ENCODE data around the gene NT5C1B.

Gene NT5C1B

DNA sequence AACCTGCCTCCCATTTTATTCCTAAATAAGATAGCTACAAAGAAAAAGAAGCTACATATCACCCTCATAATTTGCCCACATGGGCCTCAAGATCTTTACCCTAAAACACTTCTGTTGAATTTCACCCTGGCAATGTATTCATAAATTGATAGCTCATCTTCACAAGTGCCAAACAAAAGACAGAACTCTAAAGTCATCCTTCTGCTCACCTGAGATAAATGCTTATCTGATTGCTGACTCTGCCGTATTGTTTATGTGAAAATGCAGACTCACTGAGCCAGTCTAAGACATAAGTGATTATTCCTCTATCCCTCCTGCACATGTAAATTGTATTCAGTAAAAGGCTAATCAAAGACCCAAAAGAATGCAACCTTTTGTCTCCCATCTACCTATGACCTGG is 30.9 kb downstream of the NT5C1B start:
- no peaks in the 10 kb centered on the region for H3K36me3 ChIP-seq (ENCODE audit: control insufficient read depth, insufficient read depth, low read length)
- H3K4me3 ChIP-seq (ENCODE audit: insufficient read depth, low read depth, low read length, poor library complexity, severe bottlenecking) = no peak overlapping the region
- no peaks in the 10 kb centered on the region for H3K27me3 ChIP-seq (replicated peaks; ENCODE audit: control insufficient read depth, insufficient read depth, low read length, poor library complexity, severe bottlenecking)
- no peaks in the 10 kb centered on the region for H3K4me1 ChIP-seq (ENCODE audit: control insufficient read depth, insufficient read depth, low read length, poor library complexity, severe bottlenecking)
- no peaks in the 10 kb centered on the region for H3K9me3 ChIP-seq (ENCODE audit: control insufficient read depth, low read length)
- H3K27ac ChIP-seq (ENCODE audit: insufficient read depth, low read length, poor library complexity, severe bottlenecking) = no peak overlapping the region
- DNase-seq = no peak

DNA sequence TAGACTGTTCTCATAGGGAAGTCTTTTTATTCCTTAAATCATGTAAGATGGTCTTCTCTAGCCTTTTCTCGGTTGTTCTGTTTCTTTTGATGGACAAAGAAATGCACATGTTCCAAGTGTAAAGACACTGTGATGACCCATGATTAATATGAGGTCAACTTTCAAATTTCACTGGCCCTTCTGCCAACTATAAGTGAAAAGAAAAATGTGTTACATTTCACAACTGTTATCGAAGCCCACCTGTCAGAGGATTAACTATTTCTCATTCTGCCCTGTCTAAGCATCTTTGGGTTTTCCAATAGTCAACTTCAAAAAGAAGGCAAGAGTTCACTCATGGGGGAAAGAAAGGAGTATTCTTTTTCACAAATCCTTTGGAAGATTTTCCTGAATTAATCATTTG is 32.2 kb downstream of the NT5C1B start:
- H3K4me1 ChIP-seq (ENCODE audit: control insufficient read depth, insufficient read depth, low read length, poor library complexity, severe bottlenecking) = no peaks in the 10 kb centered on the region
- no peaks in the 10 kb centered on the region for H3K9me3 ChIP-seq (ENCODE audit: control insufficient read depth, low read length)
- H3K4me3 ChIP-seq (ENCODE audit: insufficient read depth, low read depth, low read length, poor library complexity, severe bottlenecking) = no peak overlapping the region
- H3K27me3 ChIP-seq (replicated peaks; ENCODE audit: control insufficient read depth, insufficient read depth, low read length, poor library complexity, severe bottlenecking) = no peaks in the 10 kb centered on the region
- no peak for DNase-seq
- no peaks in the 10 kb centered on the region for H3K36me3 ChIP-seq (ENCODE audit: control insufficient read depth, insufficient read depth, low read length)
- no peak overlapping the region for H3K27ac ChIP-seq (ENCODE audit: insufficient read depth, low read length, poor library complexity, severe bottlenecking)

DNA sequence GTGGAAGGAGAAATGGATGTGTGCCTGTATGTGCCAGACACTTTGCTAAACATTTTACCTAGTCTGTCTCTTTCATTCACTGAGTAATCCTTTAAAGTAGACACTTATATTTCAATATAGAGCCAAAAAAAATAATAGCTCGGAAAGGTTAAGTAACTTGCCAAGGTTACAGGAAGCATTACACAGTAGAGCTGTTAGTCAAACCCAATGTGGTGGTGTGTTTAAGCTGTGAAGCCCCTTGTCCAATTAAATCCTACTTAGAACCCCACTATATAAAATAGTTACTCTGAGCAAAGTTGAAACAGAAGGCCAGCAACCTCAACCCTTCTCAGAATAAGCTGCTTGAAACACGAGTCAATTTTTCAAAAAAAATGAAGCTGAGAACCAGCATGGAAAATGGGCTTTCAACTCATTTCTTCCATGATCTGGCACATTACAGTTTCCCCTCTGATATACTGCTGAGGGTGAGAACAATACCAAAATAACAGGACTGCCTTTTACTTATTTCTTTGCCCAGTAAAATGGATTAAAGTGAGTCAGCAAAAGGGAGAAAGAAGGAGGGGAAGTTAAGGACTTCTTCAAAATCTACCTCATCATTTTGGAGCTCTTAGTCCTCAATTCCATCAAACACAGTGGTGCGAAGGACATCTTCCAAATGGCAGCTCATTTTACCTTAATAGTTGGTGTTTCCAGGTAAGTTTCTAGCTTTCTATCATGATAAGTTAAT is 36.9 kb downstream of the NT5C1B start:
- no peaks in the 10 kb centered on the region for H3K9me3 ChIP-seq (ENCODE audit: control insufficient read depth, low read length)
- no peaks in the 10 kb centered on the region for H3K27me3 ChIP-seq (replicated peaks; ENCODE audit: control insufficient read depth, insufficient read depth, low read length, poor library complexity, severe bottlenecking)
- DNase-seq = no peak
- no peaks in the 10 kb centered on the region for H3K4me1 ChIP-seq (ENCODE audit: control insufficient read depth, insufficient read depth, low read length, poor library complexity, severe bottlenecking)
- no peak overlapping the region for H3K27ac ChIP-seq (ENCODE audit: insufficient read depth, low read length, poor library complexity, severe bottlenecking)
- H3K36me3 ChIP-seq (ENCODE audit: control insufficient read depth, insufficient read depth, low read length) = no peaks in the 10 kb centered on the region
- H3K4me3 ChIP-seq (ENCODE audit: insufficient read depth, low read depth, low read length, poor library complexity, severe bottlenecking) = no peak overlapping the region

DNA sequence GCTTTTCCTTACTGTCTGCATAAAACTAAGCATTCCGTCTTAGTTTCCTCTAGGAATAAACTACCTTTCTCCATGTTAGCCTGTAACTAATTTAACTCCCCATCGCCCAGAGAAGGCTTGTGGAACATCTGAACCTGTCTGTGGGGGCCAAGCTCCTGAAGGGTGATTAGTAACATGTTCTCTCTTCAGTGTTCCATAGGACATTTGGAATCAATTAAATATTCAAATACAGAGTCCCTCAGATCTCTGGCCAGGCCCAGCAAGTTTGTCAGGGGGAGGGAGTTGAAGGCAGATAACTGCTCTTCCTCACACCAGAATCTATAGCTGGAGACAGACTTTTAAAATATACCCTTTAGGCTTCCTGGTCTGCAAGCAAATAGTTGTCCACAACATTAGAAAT is 37.7 kb downstream of the NT5C1B start:
- H3K4me3 ChIP-seq (ENCODE audit: insufficient read depth, low read depth, low read length, poor library complexity, severe bottlenecking) = no peak overlapping the region
- no peak for DNase-seq
- no peaks in the 10 kb centered on the region for H3K36me3 ChIP-seq (ENCODE audit: control insufficient read depth, insufficient read depth, low read length)
- no peak overlapping the region for H3K27ac ChIP-seq (ENCODE audit: insufficient read depth, low read length, poor library complexity, severe bottlenecking)
- no peaks in the 10 kb centered on the region for H3K9me3 ChIP-seq (ENCODE audit: control insufficient read depth, low read length)
- no peaks in the 10 kb centered on the region for H3K4me1 ChIP-seq (ENCODE audit: control insufficient read depth, insufficient read depth, low read length, poor library complexity, severe bottlenecking)
- no peaks in the 10 kb centered on the region for H3K27me3 ChIP-seq (replicated peaks; ENCODE audit: control insufficient read depth, insufficient read depth, low read length, poor library complexity, severe bottlenecking)

- Histone ChIP-seq H3K27ac (ENCODE audit: insufficient read depth, low read length, poor library complexity, severe bottlenecking) (no peak overlapping the region), H3K27me3 (replicated peaks; ENCODE audit: control insufficient read depth, insufficient read depth, low read length, poor library complexity, severe bottlenecking) (no peaks in the 10 kb centered on the region), H3K4me3 (ENCODE audit: insufficient read depth, low read depth, low read length, poor library complexity, severe bottlenecking) (no peak overlapping the region), H3K4me1 (ENCODE audit: control insufficient read depth, insufficient read depth, low read length, poor library complexity, severe bottlenecking) (no peaks in the 10 kb centered on the region), H3K9me3 (ENCODE audit: control insufficient read depth, low read length) (no peaks in the 10 kb centered on the region), H3K36me3 (ENCODE audit: control insufficient read depth, insufficient read depth, low read length) (no peaks in the 10 kb centered on the region)
- no peak for DNase-seq
These were observed 38.2 kb downstream of the NT5C1B start for GRCh38 chr2:18551169-18551568.

DNA sequence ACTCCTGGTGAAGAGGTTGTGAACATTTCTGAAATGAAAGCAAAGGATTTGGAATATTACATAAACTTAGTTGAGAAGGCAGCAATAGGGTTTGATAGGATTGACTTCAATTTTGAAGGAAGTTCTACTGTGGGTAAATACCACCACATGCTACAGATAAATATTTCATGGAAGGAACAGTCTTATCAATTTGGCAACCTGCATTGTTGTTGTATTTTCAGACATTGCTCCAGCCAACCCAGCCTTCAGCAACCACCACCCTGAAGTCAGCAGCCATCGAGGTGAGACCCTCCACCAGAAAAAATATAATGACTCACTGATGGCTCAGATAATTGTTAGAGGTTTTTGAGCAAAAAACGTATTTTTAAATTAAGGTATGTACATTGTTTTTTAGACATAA is 38.9 kb downstream of the NT5C1B start:
- no peak for DNase-seq
- no peaks in the 10 kb centered on the region for H3K27me3 ChIP-seq (replicated peaks; ENCODE audit: control insufficient read depth, insufficient read depth, low read length, poor library complexity, severe bottlenecking)
- H3K27ac ChIP-seq (ENCODE audit: insufficient read depth, low read length, poor library complexity, severe bottlenecking) = no peak overlapping the region
- H3K9me3 ChIP-seq (ENCODE audit: control insufficient read depth, low read length) = no peaks in the 10 kb centered on the region
- H3K36me3 ChIP-seq (ENCODE audit: control insufficient read depth, insufficient read depth, low read length) = no peaks in the 10 kb centered on the region
- H3K4me3 ChIP-seq (ENCODE audit: insufficient read depth, low read depth, low read length, poor library complexity, severe bottlenecking) = no peak overlapping the region
- no peaks in the 10 kb centered on the region for H3K4me1 ChIP-seq (ENCODE audit: control insufficient read depth, insufficient read depth, low read length, poor library complexity, severe bottlenecking)

DNA sequence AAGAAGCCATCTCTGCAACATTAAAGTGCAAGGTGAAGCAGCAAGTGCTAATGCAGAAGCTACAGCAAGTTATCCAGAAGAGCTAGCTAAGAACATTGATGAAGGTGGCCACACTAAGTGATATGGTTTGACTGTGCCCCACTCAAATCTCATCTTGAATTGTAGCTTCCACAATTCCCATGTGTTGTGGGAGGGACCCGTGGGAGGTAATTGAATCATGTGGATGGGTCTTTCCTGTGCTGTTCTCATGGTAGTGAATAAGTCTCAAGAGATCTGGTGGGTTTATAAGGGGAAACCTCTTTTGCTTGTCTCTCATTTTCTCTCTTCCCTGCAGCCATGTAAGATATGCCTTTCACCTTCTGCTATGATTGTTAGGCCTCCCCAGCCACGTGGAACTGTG is 40.3 kb downstream of the NT5C1B start:
- H3K36me3 ChIP-seq (ENCODE audit: control insufficient read depth, insufficient read depth, low read length) = no peaks in the 10 kb centered on the region
- H3K9me3 ChIP-seq (ENCODE audit: control insufficient read depth, low read length) = no peaks in the 10 kb centered on the region
- H3K4me1 ChIP-seq (ENCODE audit: control insufficient read depth, insufficient read depth, low read length, poor library complexity, severe bottlenecking) = no peaks in the 10 kb centered on the region
- H3K27ac ChIP-seq (ENCODE audit: insufficient read depth, low read length, poor library complexity, severe bottlenecking) = no peak overlapping the region
- no peak for DNase-seq
- no peak overlapping the region for H3K4me3 ChIP-seq (ENCODE audit: insufficient read depth, low read depth, low read length, poor library complexity, severe bottlenecking)
- H3K27me3 ChIP-seq (replicated peaks; ENCODE audit: control insufficient read depth, insufficient read depth, low read length, poor library complexity, severe bottlenecking) = no peaks in the 10 kb centered on the region

- Histone ChIP-seq H3K27ac (ENCODE audit: insufficient read depth, low read length, poor library complexity, severe bottlenecking) (no peak overlapping the region), H3K9me3 (ENCODE audit: control insufficient read depth, low read length) (no peaks in the 10 kb centered on the region), H3K27me3 (replicated peaks; ENCODE audit: control insufficient read depth, insufficient read depth, low read length, poor library complexity, severe bottlenecking) (no peaks in the 10 kb centered on the region), H3K4me3 (ENCODE audit: insufficient read depth, low read depth, low read length, poor library complexity, severe bottlenecking) (no peak overlapping the region), H3K4me1 (ENCODE audit: control insufficient read depth, insufficient read depth, low read length, poor library complexity, severe bottlenecking) (no peaks in the 10 kb centered on the region), H3K36me3 (ENCODE audit: control insufficient read depth, insufficient read depth, low read length) (no peaks in the 10 kb centered on the region)
- DNase-seq = no peak
These were observed 40.7 kb downstream of the NT5C1B start for GRCh38 chr2:18548621-18549020.

- Histone ChIP-seq H3K9me3 (ENCODE audit: control insufficient read depth, low read length) (no peaks in the 10 kb centered on the region), H3K4me1 (ENCODE audit: control insufficient read depth, insufficient read depth, low read length, poor library complexity, severe bottlenecking) (no peaks in the 10 kb centered on the region), H3K4me3 (ENCODE audit: insufficient read depth, low read depth, low read length, poor library complexity, severe bottlenecking) (no peak overlapping the region), H3K27ac (ENCODE audit: insufficient read depth, low read length, poor library complexity, severe bottlenecking) (no peak overlapping the region), H3K27me3 (replicated peaks; ENCODE audit: control insufficient read depth, insufficient read depth, low read length, poor library complexity, severe bottlenecking) (no peaks in the 10 kb centered on the region), H3K36me3 (ENCODE audit: control insufficient read depth, insufficient read depth, low read length) (no peaks in the 10 kb centered on the region)
- no peak for DNase-seq
These were observed 42.8 kb downstream of the NT5C1B start for GRCh38 chr2:18546567-18546966.

GRCh38 chr2:18545384-18545783 is 44.0 kb downstream of the NT5C1B start:
- Histone ChIP-seq H3K4me1 (ENCODE audit: control insufficient read depth, insufficient read depth, low read length, poor library complexity, severe bottlenecking) (no peaks in the 10 kb centered on the region), H3K27ac (ENCODE audit: insufficient read depth, low read length, poor library complexity, severe bottlenecking) (no peak overlapping the region), H3K27me3 (replicated peaks; ENCODE audit: control insufficient read depth, insufficient read depth, low read length, poor library complexity, severe bottlenecking) (no peaks in the 10 kb centered on the region)

More at GRCh38 chr2:18545384-18545783, 44.0 kb downstream of the NT5C1B start:
- H3K4me3 ChIP-seq (ENCODE audit: insufficient read depth, low read depth, low read length, poor library complexity, severe bottlenecking) = no peak overlapping the region
- H3K36me3 ChIP-seq (ENCODE audit: control insufficient read depth, insufficient read depth, low read length) = no peaks in the 10 kb centered on the region
- DNase-seq = no peak
- no peaks in the 10 kb centered on the region for H3K9me3 ChIP-seq (ENCODE audit: control insufficient read depth, low read length)

Data from effector memory CD4-positive, alpha-beta T cell (primary cell).